GM23338 (cell line): ENCODE results near the gene ABCA6. TPM values are rescaled to one million over a fixed set of nuclear protein-coding genes. Genes with fewer than 3 reads are reported as not detected.
"Not testable (repeated sequence)": the region's sequence is repeated elsewhere in the genome, so short reads cannot be mapped to it uniquely, and the experiment has no call there.

Experiments used
- ATAC-seq: fragments of 200-7000 bp; cut with Tn5 transposase; 3 replicates; pipeline ENCODE4 v1.9.1; 2020
- DNase-seq: peaks from one replicate; pipeline ENCODE4 v3.0.0-alpha.2; 2015; ENCODE audit warnings: low spot score
- H2AFZ ChIP-seq: fragments of 200-600 bp; sonication (generic); 2 replicates; pipeline ENCODE4 v1.8.0; 2016; ENCODE audit warnings: antibody characterized with exemption, mild to moderate bottlenecking, moderate library complexity
- H3F3A ChIP-seq: fragments of 200-600 bp; sonication (generic); replicated peaks from 2 replicates; pipeline ENCODE4 v1.8.0; 2017; ENCODE audit warnings: antibody characterized with exemption, mixed run types, low read depth
- H3K27ac ChIP-seq: fragments of 200-600 bp; sonication (generic); 2 replicates; pipeline ENCODE4 v1.6.1; 2016; ENCODE audit warnings: low read depth
- H3K27me3 ChIP-seq: fragments of 200-600 bp; sonication (generic); 2 replicates; pipeline ENCODE4 v1.8.0; 2016; ENCODE audit warnings: mild to moderate bottlenecking, mixed run types, moderate library complexity; ENCODE audit not compliant: insufficient read depth
- H3K36me3 ChIP-seq: fragments of 200-600 bp; sonication (generic); 2 replicates; pipeline ENCODE4 v1.8.0; 2016; ENCODE audit warnings: mild to moderate bottlenecking; ENCODE audit not compliant: insufficient read depth
- H3K4me1 ChIP-seq: fragments of 200-600 bp; sonication (generic); 2 replicates; pipeline ENCODE4 v1.8.0; 2016; ENCODE audit warnings: mild to moderate bottlenecking, moderate library complexity; ENCODE audit not compliant: insufficient read depth
- H3K4me2 ChIP-seq: fragments of 200-600 bp; sonication (generic); 2 replicates; pipeline ENCODE4 v1.7.1; 2017; ENCODE audit warnings: mixed run types
- H3K4me3 ChIP-seq: fragments of 200-600 bp; sonication (generic); 2 replicates; pipeline ENCODE4 v1.6.1; 2016; ENCODE audit warnings: mixed run types
- H3K79me2 ChIP-seq: fragments of 200-600 bp; sonication (generic); replicated peaks from 2 replicates; pipeline ENCODE4 v1.8.0; 2017; ENCODE audit warnings: mild to moderate bottlenecking; ENCODE audit not compliant: insufficient read depth
- H3K9me2 ChIP-seq: fragments of 200-600 bp; sonication (generic); 2 replicates; pipeline ENCODE4 v1.8.0; 2017; ENCODE audit not compliant: insufficient read depth
- H4K20me1 ChIP-seq: fragments of 200-600 bp; sonication (generic); replicated peaks from 2 replicates; pipeline ENCODE4 v1.8.0; 2017; ENCODE audit warnings: mild to moderate bottlenecking; ENCODE audit not compliant: insufficient read depth
- H3K27ac Mint-ChIP-seq: 2 replicates; pipeline ENCODE4 v1.8.0; 2020; ENCODE audit warnings: inconsistent platforms, mild to moderate bottlenecking, moderate library complexity, mixed read lengths
- H3K27me3 Mint-ChIP-seq: 3 replicates; pipeline ENCODE4 v1.8.0; 2022; ENCODE audit warnings: low read depth, mild to moderate bottlenecking, moderate library complexity, mixed read lengths, inconsistent platforms; ENCODE audit not compliant: insufficient read depth, poor library complexity
- H3K36me3 Mint-ChIP-seq: 3 replicates; pipeline ENCODE4 v1.8.0; 2021; ENCODE audit warnings: low read depth, mild to moderate bottlenecking, inconsistent platforms, moderate library complexity, mixed read lengths
- H3K4me1 Mint-ChIP-seq: 3 replicates; pipeline ENCODE4 v1.8.0; 2020; ENCODE audit warnings: mild to moderate bottlenecking, inconsistent platforms, mixed read lengths
- H3K4me3 Mint-ChIP-seq: 3 replicates; pipeline ENCODE4 v1.8.0; 2021; ENCODE audit warnings: moderate library complexity, mild to moderate bottlenecking, inconsistent platforms, mixed read lengths
- H3K9me3 Mint-ChIP-seq: 3 replicates; pipeline ENCODE4 v1.8.0; 2020; ENCODE audit warnings: moderate library complexity, mild to moderate bottlenecking, inconsistent platforms, mixed read lengths
- CTCF ChIP-seq, 2 experiments: fragments of 200-600 bp in 1 of 2; sonication (generic) in 1 of 2; conservative IDR thresholded peaks; 2 replicates each; pipeline versions ENCODE4 v1.5.1 to v1.6.1; 2016 to 2017; ENCODE audit warnings: antibody characterized with exemption in 2 of 2, low read depth in 2 of 2, mild to moderate bottlenecking in 2 of 2, moderate library complexity in 1 of 2
- EZH2 ChIP-seq: fragments of 200-600 bp; sonication (generic); IDR thresholded peaks from one replicate; pipeline ENCODE4 v1.8.0; 2017; ENCODE audit warnings: antibody characterized with exemption, mild to moderate bottlenecking, low read depth; ENCODE audit not compliant: unreplicated experiment
- EZH2phosphoT487 ChIP-seq: fragments of 200-600 bp; sonication (generic); IDR thresholded peaks from one replicate; pipeline ENCODE4 v1.8.1; 2018; ENCODE audit warnings: antibody characterized with exemption; ENCODE audit not compliant: unreplicated experiment
- JUNB ChIP-seq: IDR thresholded peaks from one replicate; pipeline ENCODE4 v1.6.1; 2016; ENCODE audit warnings: antibody characterized with exemption; ENCODE audit not compliant: unreplicated experiment
- NANOG ChIP-seq: IDR thresholded peaks from 2 replicates; pipeline ENCODE4 v1.6.1; 2016; ENCODE audit warnings: antibody characterized with exemption, borderline replicate concordance
- REST ChIP-seq: IDR thresholded peaks from one replicate; pipeline ENCODE4 v1.6.1; 2018; ENCODE audit warnings: antibody characterized with exemption; ENCODE audit not compliant: unreplicated experiment
- STAT1 ChIP-seq: IDR thresholded peaks from one replicate; pipeline ENCODE4 v1.6.1; 2016; ENCODE audit warnings: antibody characterized with exemption; ENCODE audit not compliant: unreplicated experiment
- ZNF114 ChIP-seq: fragments of 250-450 bp; sonication (Bioruptor Pico); IDR thresholded peaks from 2 replicates; pipeline ENCODE4 v1.5.0; 2020; ENCODE audit warnings: mild to moderate bottlenecking, moderate library complexity
- ZNF462 ChIP-seq: fragments of 250-450 bp; sonication (Bioruptor Pico); IDR thresholded peaks from 2 replicates; pipeline ENCODE4 v1.5.0; 2020; ENCODE audit warnings: mild to moderate bottlenecking, moderate library complexity
- polyA plus RNA-seq: library from polyadenylated mRNA; unstranded; fragments of >200 nt; fragmentation: Nextera tagmentation; extraction: Ambion mirVana; gene quantifications from 2 replicates; pipeline ENCODE4 v1.2.1, GENCODE V29; 2016
- total RNA-seq: library from RNA; depleted of rRNA; stranded (reverse); fragments of >200 nt; shearing (Covaris generic); gene quantifications from 2 replicates; pipeline ENCODE4 v1.2.3, GENCODE V29; 2014

ABCA6 gene
- total and polyA plus RNA-seq, 2 experiments from 2014 or later, result not detected

- no peak for TF ChIP-seq ZNF462 (CRISPR knock-in tag)
- TF ChIP-seq EZH2phosphoT487, result no peak
- no peak for TF ChIP-seq ZNF114 (CRISPR knock-in tag)
Observed at GRCh38 chr17:69170377-69170776, 28.7 kb upstream of the ABCA6 start (continued).

GRCh38 chr17:69168642-69169041 lies 26.9 kb upstream of the ABCA6 start:
- H3K4me3 ChIP-seq, ATAC-seq, H3K4me1 ChIP-seq, H3K9me3 Mint-ChIP-seq, H3K36me3 ChIP-seq, H3K36me3 Mint-ChIP-seq, H3K27me3 Mint-ChIP-seq, DNase-seq, H3K79me2 ChIP-seq, H3K27me3 ChIP-seq, H2AFZ ChIP-seq, H3K9me2 ChIP-seq, H3K4me1 Mint-ChIP-seq, H3K4me3 Mint-ChIP-seq, H3F3A ChIP-seq, H4K20me1 ChIP-seq, H3K4me2 ChIP-seq, H3K27ac ChIP-seq, H3K27ac Mint-ChIP-seq: not testable (repeated sequence)

GRCh38 chr17:69166957-69167356 lies 25.3 kb upstream of the ABCA6 start:
- H3K4me3 Mint-ChIP-seq, result no peak overlapping the region
- no peak overlapping the region for H3K4me2 ChIP-seq
- H3K4me3 ChIP-seq, result no peak overlapping the region
- H3K79me2 ChIP-seq, result no peaks in the 10 kb centered on the region
- no peak overlapping the region for H2AFZ ChIP-seq
- H3K27me3 ChIP-seq, result no peaks in the 10 kb centered on the region
- H3K9me3 Mint-ChIP-seq, result no peaks in the 10 kb centered on the region
- DNase-seq (no peak), ATAC-seq (no peak)
- no peaks in the 10 kb centered on the region for H3K9me2 ChIP-seq
- no peaks in the 10 kb centered on the region for H3K27me3 Mint-ChIP-seq
- H3F3A ChIP-seq, result no peaks in the 10 kb centered on the region
- no peaks in the 10 kb centered on the region for H3K36me3 Mint-ChIP-seq
- H4K20me1 ChIP-seq, result no peaks in the 10 kb centered on the region
- no peaks in the 10 kb centered on the region for H3K4me1 ChIP-seq
- H3K4me1 Mint-ChIP-seq, result no peaks in the 10 kb centered on the region
- no peak overlapping the region for H3K27ac ChIP-seq
- no peak overlapping the region for H3K27ac Mint-ChIP-seq
- H3K36me3 ChIP-seq, result no peaks in the 10 kb centered on the region
- TF ChIP-seq NANOG (no peak), JUNB (no peak), STAT1 (no peak), CTCF (conservative IDR thresholded peaks at IDR 0.05; ENCODE audit: low read depth in 2 of 2) (no peak), REST (no peak), EZH2 (no peak), EZH2phosphoT487 (no peak)
